Heart left ventricle (tissue), 13 donors: Measurements from ENCODE around the gene CPNE7.

Source experiments
- POLR2A ChIP-seq, 2 donors: fragments of 450-650 bp; IDR thresholded peaks; one replicate each; pipeline ENCODE4 v1.6.1; 2017; ENCODE audit warnings: antibody characterized with exemption in 2 of 2, mild to moderate bottlenecking in 2 of 2, moderate library complexity in 2 of 2
- TF ChIP-seq, protein P1 (sequence below), 12 donors: fragments of 200-600 bp; sonication (generic) in 4 of 12; IDR thresholded peaks; one replicate each; pipeline versions ENCODE4 v1.5.0 to v1.8.0; 2018 to 2022; ENCODE audit warnings: antibody characterized with exemption in 12 of 12, mild to moderate bottlenecking in 5 of 12
- donor health status: ischemic (EF 13 %, LVEDD 7.1; RV severe dilation, severe dysfunction).
- donor health status: DM: no; HTN: yes; CAD: no.
- donor health status: DM: no; HTN: no; CAD: no.
- donor health status: ischemic (EF 25% LVEDD 6.9; RV normal size, moderate dysfunction).
- donor health status: ischemic (EF 25% LVEDD 5.7; RV mildly dilated, moderate dysfunction).
- donor health status: ischemic (EF 35%, LVEDD 5.7; RV mildly dilated, moderate dysfunction).
- donor health status: nonischemic (EF 11% LVEDD 7.7; RV severe dilation, severe dysfunction).
- donor health status: DM: yes; HTN: yes; CAD: no.
- donor health status: PGD.
- donor health status: ischemic (EF 29% LVEDD 5.4; RV normal size, mild dysfunction).
- donor health status: nonischemic (EF 23%, LVEDD 6.1; RV moderate dilation, normal function).

- TF ChIP-seq, protein P1, sequence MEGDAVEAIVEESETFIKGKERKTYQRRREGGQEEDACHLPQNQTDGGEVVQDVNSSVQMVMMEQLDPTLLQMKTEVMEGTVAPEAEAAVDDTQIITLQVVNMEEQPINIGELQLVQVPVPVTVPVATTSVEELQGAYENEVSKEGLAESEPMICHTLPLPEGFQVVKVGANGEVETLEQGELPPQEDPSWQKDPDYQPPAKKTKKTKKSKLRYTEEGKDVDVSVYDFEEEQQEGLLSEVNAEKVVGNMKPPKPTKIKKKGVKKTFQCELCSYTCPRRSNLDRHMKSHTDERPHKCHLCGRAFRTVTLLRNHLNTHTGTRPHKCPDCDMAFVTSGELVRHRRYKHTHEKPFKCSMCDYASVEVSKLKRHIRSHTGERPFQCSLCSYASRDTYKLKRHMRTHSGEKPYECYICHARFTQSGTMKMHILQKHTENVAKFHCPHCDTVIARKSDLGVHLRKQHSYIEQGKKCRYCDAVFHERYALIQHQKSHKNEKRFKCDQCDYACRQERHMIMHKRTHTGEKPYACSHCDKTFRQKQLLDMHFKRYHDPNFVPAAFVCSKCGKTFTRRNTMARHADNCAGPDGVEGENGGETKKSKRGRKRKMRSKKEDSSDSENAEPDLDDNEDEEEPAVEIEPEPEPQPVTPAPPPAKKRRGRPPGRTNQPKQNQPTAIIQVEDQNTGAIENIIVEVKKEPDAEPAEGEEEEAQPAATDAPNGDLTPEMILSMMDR (IDR thresholded peaks at IDR 0.05), result no peak
- TF ChIP-seq POLR2A (IDR thresholded peaks at IDR 0.05), result no peak
Measured at GRCh38 chr16:89538286-89538685, 37.3 kb upstream of the CPNE7 start.
